GM12878 (cell line): ENCODE data around the gene NHS. TPM values are rescaled to one million over a fixed set of nuclear protein-coding genes. Genes with fewer than 3 reads are reported as not detected.

Experiments
- ATAC-seq: fragments of 200-7000 bp; cut with Tn5 transposase; 3 replicates; pipeline ENCODE4 v1.9.1; 2020; ENCODE audit warnings: mild to moderate bottlenecking, moderate library complexity
- BruUV-seq: library from RNA; stranded (reverse); fragments of 400-500 nt; replicated peaks from 2 replicates; lab custom pipeline; 2021; lab: Mats Ljungman, UMichigan
- CTCF ChIA-PET: fragments of 300-600 bp; sonication (Branson Sonifier 250); formaldehyde crosslinking; extraction: SDS; loops from one replicate; lab custom pipeline; 2021; ENCODE audit warnings: inconsistent platforms; lab: Yijun Ruan, JAX
- POLR2A ChIA-PET: fragments of 350-600 bp; formaldehyde crosslinking; extraction: SDS; loops from one replicate; lab custom pipeline; 2021; ENCODE audit warnings: inconsistent platforms; lab: Charles Lee
- RAD21 ChIA-PET: fragments of 300-600 bp; sonication (Branson Sonifier 250); formaldehyde crosslinking; loops from one replicate; lab custom pipeline; 2023; ENCODE audit warnings: antibody characterized with exemption; ENCODE audit not compliant: unreplicated experiment; lab: Charles Lee
- SMC1A ChIA-PET: fragments of 300-600 bp; sonication (Branson Sonifier 250); formaldehyde crosslinking; loops from one replicate; lab custom pipeline; 2023; ENCODE audit not compliant: unreplicated experiment, uncharacterized antibody; lab: Charles Lee
- DNase-seq: peaks from one replicate; pipeline ENCODE4 v3.0.0-alpha.2; 2011; ENCODE audit warnings: low read depth, low spot score
- FAIRE-seq: peaks from 3 replicates; lab custom pipeline; 2011; peaks lifted over from hg19 to GRCh38; lab: Jason Lieb, UNC
- H2AFZ ChIP-seq: 2 replicates; pipeline ENCODE4 v1.6.0; 2011; ENCODE audit warnings: low read depth, low read length, control low read depth; ENCODE audit not compliant: control insufficient read depth
- H3K27ac ChIP-seq: 2 replicates; pipeline ENCODE4 v1.5.1; 2011; ENCODE audit warnings: control low read depth; ENCODE audit not compliant: control insufficient read depth, insufficient read depth
- H3K27me3 ChIP-seq, 2 experiments: replicated peaks in 1 of 2; 2 replicates each; pipeline versions ENCODE4 v1.6.0 to v1.6.1; 2011; ENCODE audit warnings: low read length in 1 of 2; ENCODE audit not compliant: control insufficient read depth in 2 of 2, insufficient read depth in 2 of 2
- H3K36me3 ChIP-seq, 2 experiments: 2 replicates each; pipeline ENCODE4 v1.5.1; 2011; ENCODE audit warnings: low read length in 1 of 2; ENCODE audit not compliant: control insufficient read depth in 2 of 2, insufficient read depth in 2 of 2
- H3K4me1 ChIP-seq: 2 replicates; pipeline ENCODE4 v1.6.1; 2011; ENCODE audit warnings: mild to moderate bottlenecking, low read length, moderate library complexity, mixed read lengths; ENCODE audit not compliant: control insufficient read depth, insufficient read depth
- H3K4me2 ChIP-seq: 2 replicates; pipeline ENCODE4 v1.6.0; 2011; ENCODE audit warnings: control low read depth; ENCODE audit not compliant: control insufficient read depth, insufficient read depth
- H3K4me3 ChIP-seq: fragments of 200-600 bp; sonication (generic); 2 replicates; pipeline ENCODE4 v1.5.1; 2016
- H3K79me2 ChIP-seq: 2 replicates; pipeline ENCODE4 v1.6.0; 2011; ENCODE audit warnings: low read length; ENCODE audit not compliant: control insufficient read depth, insufficient read depth
- H3K9ac ChIP-seq: 2 replicates; pipeline ENCODE4 v1.8.0; 2011; ENCODE audit warnings: low read length, control low read depth, mixed read lengths; ENCODE audit not compliant: control insufficient read depth, insufficient read depth
- H3K9me3 ChIP-seq: replicated peaks from 3 replicates; pipeline ENCODE4 v1.5.1; 2011; ENCODE audit warnings: mild to moderate bottlenecking, low read length; ENCODE audit not compliant: control insufficient read depth, insufficient read depth
- H4K20me1 ChIP-seq: 2 replicates; pipeline ENCODE4 v1.6.0; 2011; ENCODE audit not compliant: control insufficient read depth, insufficient read depth
- BHLHE40 ChIP-seq, 2 experiments: fragments of 450-650 bp in 1 of 2; IDR thresholded peaks; 2 replicates each; pipeline ENCODE4 v1.6.1; 2011 to 2017; ENCODE audit warnings: low read depth in 2 of 2, borderline replicate concordance in 1 of 2, improper control_type of control experiment in 1 of 2, low read length in 1 of 2, mild to moderate bottlenecking in 1 of 2
- CUX1 ChIP-seq: IDR thresholded peaks from 2 replicates; pipeline ENCODE4 v1.6.1; 2012; ENCODE audit warnings: improper control_type of control experiment, low read depth, low read length; ENCODE audit not compliant: insufficient replicate concordance
- EGR1 ChIP-seq, 2 experiments: IDR thresholded peaks; 1 replicate in 1 of 2; 2 replicates in 1 of 2; pipeline ENCODE4 v1.6.1; 2011 to 2012; ENCODE audit warnings: low read depth in 2 of 2, low read length in 2 of 2, borderline replicate concordance in 1 of 2, mild to moderate bottlenecking in 1 of 2, moderate library complexity in 1 of 2
- HDAC6 ChIP-seq: fragments of 200-600 bp; sonication (generic); IDR thresholded peaks from one replicate; pipeline ENCODE4 v1.8.0; 2017; ENCODE audit warnings: antibody characterized with exemption; ENCODE audit not compliant: unreplicated experiment
- IKZF1 ChIP-seq: fragments of 450-650 bp; conservative IDR thresholded peaks from 2 replicates; pipeline ENCODE4 v1.6.1; 2017; ENCODE audit warnings: antibody characterized with exemption, mild to moderate bottlenecking
- IRF5 ChIP-seq: fragments of 450-650 bp; IDR thresholded peaks from 2 replicates; pipeline ENCODE4 v1.6.1; 2017; ENCODE audit warnings: borderline replicate concordance
- MXI1 ChIP-seq: fragments of 150-350 bp; IDR thresholded peaks from 2 replicates; pipeline ENCODE4 v1.6.1; 2011; ENCODE audit warnings: low read depth, mild to moderate bottlenecking, inconsistent platforms, low read length, improper control_type of control experiment
- NBN ChIP-seq: fragments of 450-650 bp; IDR thresholded peaks from 2 replicates; pipeline ENCODE4 v1.6.1; 2016
- POU2F2 ChIP-seq: IDR thresholded peaks from 3 replicates; pipeline ENCODE4 v1.6.1; 2011; ENCODE audit warnings: low read depth, mild to moderate bottlenecking, low read length, borderline replicate concordance
- RAD21 ChIP-seq: IDR thresholded peaks from 2 replicates; pipeline ENCODE4 v1.6.1; 2011; ENCODE audit warnings: mild to moderate bottlenecking, low read depth, low read length, moderate library complexity; ENCODE audit not compliant: insufficient read depth
- RB1 ChIP-seq: fragments of 450-650 bp; formaldehyde crosslinking; IDR thresholded peaks from 2 replicates; pipeline ENCODE4 v1.6.1; 2017; ENCODE audit warnings: mild to moderate bottlenecking, borderline replicate concordance
- ZBTB40 ChIP-seq: fragments of 450-650 bp; IDR thresholded peaks from 2 replicates; pipeline ENCODE4 v1.6.1; 2016; ENCODE audit warnings: mild to moderate bottlenecking, moderate library complexity, borderline replicate concordance
- WGBS: methylation state at CpG from one replicate; pipeline ENCODE4 v1.1.6; 2016; ENCODE audit warnings: low lambda C conversion rate; ENCODE audit not compliant: insufficient replicate concordance, insufficient coverage; ENCODE audit errors: missing lambda C conversion rate; 5-methylcytosine and 5-hydroxymethylcytosine counted together
- in situ Hi-C: fragments of 300-500 bp; cut with MboI; formaldehyde crosslinking; loops from 9 replicates; pipeline ENCODE4 v1.14.3; 2018; ENCODE audit warnings: mixed read lengths
- intact Hi-C: fragments of 100-400 bp; cut with micrococcal nuclease; formaldehyde crosslinking; loops from one replicate; pipeline ENCODE4 v1.14.2; 2022; ENCODE audit not compliant: unreplicated experiment
- polyA plus RNA-seq, 11 experiments: library from polyadenylated mRNA; depleted of rRNA in 4 of 11; unstranded in 6 of 11; stranded (reverse) in 5 of 11; fragments of >200 nt; fragmentation: Nextera tagmentation in 4 of 11; fragmentation: Illumina TruSeq in 1 of 11; extraction: Ambion mirVana in 4 of 11; extraction: Trizol in 1 of 11; gene quantifications; 1 replicate in 1 of 11; 2 replicates in 10 of 11; pipeline versions ENCODE4 v1.2.1 to v1.2.3, GENCODE V29; 2011 to 2016; ENCODE audit warnings: inconsistent platforms in 2 of 11, missing spikeins in 2 of 11, low read depth in 1 of 11
- total RNA-seq, 4 experiments: library from RNA; depleted of rRNA in 3 of 4; stranded (reverse); fragments of >200 nt in 3 of 4; fragmentation: Illumina TruSeq in 1 of 4; extraction: Trizol in 1 of 4; gene quantifications; 2 replicates each; pipeline versions ENCODE4 v1.2.1 to v1.2.3, GENCODE V29; 2013 to 2021

NHS gene
- total and polyA plus RNA-seq, 10 of the 15 experiments (the other 5 are each of a cell fraction or from before 2014, with no cell fraction given): under 0.01 to 0.07 (median 0.03) TPM; not detected in 7

GRCh38 chrX:17414027-17414658 lies 39.1 kb downstream of the NHS start (continued):
- no peak for TF ChIP-seq POU2F2
- TF ChIP-seq BHLHE40 (IDR thresholded peaks at IDR 0.05; ENCODE audit: borderline replicate concordance in 1 of 2, low read depth in 2 of 2, low read length in 1 of 2): no peak
- TF ChIP-seq RAD21: no peak
- no peak for TF ChIP-seq MXI1
- no peak for TF ChIP-seq ZBTB40

GRCh38 chrX:17414839-17415238 lies 39.8 kb downstream of the NHS start:
- ChIA-PET SMC1A (no interaction called here), RAD21 (no interaction called here), CTCF (no interaction called here), POLR2A (no interaction called here)
- intact Hi-C loops (no loop called here), in situ Hi-C loops (no loop called here)
- Histone ChIP-seq H3K9ac (no peak overlapping the region), H3K27ac (no peak overlapping the region), H3K79me2 (no peaks in the 10 kb centered on the region), H4K20me1 (no peaks in the 10 kb centered on the region), H3K4me3 (no peak overlapping the region), H3K4me1 (no peaks in the 10 kb centered on the region), H3K4me2 (no peak overlapping the region), H3K9me3 (no peaks in the 10 kb centered on the region), H3K27me3 (no peaks in the 10 kb centered on the region), H2AFZ (no peak overlapping the region), H3K36me3 (no peaks in the 10 kb centered on the region)
- ATAC-seq: peak; percentile 44; the same call in 2 of the 3 replicates
- DNase-seq: no peak
- BruUV-seq: no TSS peak
- WGBS: 15% methylated on average over 6 of the region's 6 CpGs
- no peak for FAIRE-seq
- TF ChIP-seq RB1 (no peak), NBN (no peak), IRF5 (no peak), CUX1 (no peak), HDAC6 (no peak), EGR1 (IDR thresholded peaks at IDR 0.05; ENCODE audit: borderline replicate concordance in 1 of 2, low read depth in 2 of 2, low read length in 2 of 2) (no peak), IKZF1 (no peak)
